Aorta (tissue), 5 donors: ENCODE measurements around the gene NINJ1. TPM values are rescaled to one million over a fixed set of nuclear protein-coding genes. Genes with fewer than 3 reads are reported as not detected.
A peak's percentile ranks its signal among the peaks of the same experiment; 100 is the strongest.

Source experiments
- ATAC-seq: fragments of 200-7000 bp; cut with Tn5 transposase; one replicate; pipeline ENCODE4 v1.9.1; 2022; ENCODE audit warnings: moderate library complexity; ENCODE audit not compliant: low FRiP score
- DNase-seq, 2 donors: peaks; one replicate each; pipeline ENCODE4 v3.0.0-alpha.2; 2020
- H3K27ac ChIP-seq, 2 donors: one replicate each; pipeline ENCODE4 v1.5.1; 2013; ENCODE audit warnings: low read length in 2 of 2, mild to moderate bottlenecking in 2 of 2, moderate library complexity in 2 of 2, control low read depth in 1 of 2, inconsistent platforms in 1 of 2, low read depth in 1 of 2
- H3K27me3 ChIP-seq, 2 donors: one replicate each; pipeline ENCODE4 v1.6.1; 2013; ENCODE audit warnings: control low read depth in 1 of 2, low read length in 1 of 2, mild to moderate bottlenecking in 1 of 2, moderate library complexity in 1 of 2; ENCODE audit not compliant: insufficient read depth in 2 of 2, control insufficient read depth in 1 of 2
- H3K36me3 ChIP-seq, 2 donors: one replicate each; pipeline ENCODE4 v1.6.1; 2013; ENCODE audit warnings: control low read depth in 1 of 2, low read length in 1 of 2, mild to moderate bottlenecking in 1 of 2; ENCODE audit not compliant: insufficient read depth in 2 of 2, control insufficient read depth in 1 of 2
- H3K4me1 ChIP-seq, 2 donors: one replicate each; pipeline ENCODE4 v1.6.1; 2013; ENCODE audit warnings: low read length in 2 of 2, control low read depth in 1 of 2, mild to moderate bottlenecking in 1 of 2, moderate library complexity in 1 of 2; ENCODE audit not compliant: insufficient read depth in 2 of 2, control insufficient read depth in 1 of 2
- H3K4me3 ChIP-seq, 2 donors: one replicate each; pipeline ENCODE4 v1.5.1; 2013; ENCODE audit warnings: low read length in 2 of 2, control low read depth in 1 of 2, mild to moderate bottlenecking in 1 of 2
- H3K9me3 ChIP-seq: one replicate; pipeline ENCODE4 v1.6.1; 2013; ENCODE audit warnings: mild to moderate bottlenecking, low read length; ENCODE audit not compliant: control insufficient read depth
- WGBS, 2 donors: extraction: QIAGEN DNeasy Blood & Tissue Kit; methylation state at CpG; one replicate each; pipeline ENCODE4 v1.1.7; 2013; 5-methylcytosine and 5-hydroxymethylcytosine counted together
- intact Hi-C, 2 donors: fragments of 100-400 bp; cut with DNase I; formaldehyde crosslinking; loops; one replicate each; pipeline versions ENCODE4 v1.14.2 to v1.15.0; 2022
- polyA plus RNA-seq, 2 donors: library from polyadenylated mRNA; stranded (reverse); fragments of 200-250 nt; gene quantifications; one replicate each; pipeline ENCODE4 v1.2.3, GENCODE V29; 2013
- total RNA-seq, 2 donors: library from RNA; stranded (reverse); fragmentation: NEBNext Ultra II Directional; extraction: Animal tissue kit (Norgen Biotek cat#: 25700); gene quantifications; one replicate each; pipeline ENCODE4 v1.2.1, GENCODE V29; 2021
- donor health status: healthy with polysubstance abuse.
- donor health status: Bipolar disorder and iron deficiency.
- donor health status: DM: no; HTN: no; CAD: no.
- donor health status: DM: no; HTN: no; CAD: no.
- donor health status: DM: yes; HTN: yes; CAD: no.

The NINJ1 gene
- total and polyA plus RNA-seq, 4 donors: 46.7 to 113 (median 73.5) TPM

DNA sequence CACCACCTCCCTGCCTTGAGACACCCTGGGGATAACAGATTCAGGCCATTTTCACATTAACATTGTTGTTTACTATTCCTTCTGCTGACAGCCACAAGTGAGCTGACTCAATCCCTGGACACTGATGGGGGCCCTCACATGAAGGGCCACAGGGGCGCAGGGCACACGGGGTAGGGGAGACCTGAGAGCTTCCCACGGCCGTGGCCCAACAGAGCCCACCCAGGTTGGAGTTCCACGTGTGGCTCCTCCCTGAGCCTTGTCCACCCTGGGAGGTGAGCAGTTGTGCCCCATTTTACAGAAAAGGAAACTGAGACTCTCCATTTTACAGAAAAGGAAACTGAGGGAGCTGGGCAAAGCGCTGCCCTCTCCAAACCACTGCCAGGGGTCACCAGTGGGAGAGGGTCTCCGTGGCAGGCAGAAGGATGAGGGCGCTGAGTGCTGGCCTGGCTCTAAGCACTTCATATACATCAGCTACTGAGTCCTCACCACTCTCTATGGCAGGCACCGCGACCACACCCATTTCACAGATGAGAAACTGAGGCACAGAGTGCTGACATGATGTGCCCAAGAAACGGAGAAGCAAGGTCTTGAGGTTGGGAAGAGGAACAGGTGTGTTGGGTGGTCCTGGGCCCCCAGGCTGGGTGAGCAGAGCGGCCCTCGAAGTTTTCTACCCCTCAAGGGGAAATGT, 2.3 kb downstream of the NINJ1 start:
- ATAC-seq (no peak), DNase-seq (no peak)
- Histone ChIP-seq H3K27ac (no peak overlapping the region), H3K9me3 (no peaks in the 10 kb centered on the region), H3K4me3 (peak overlapping the region in 1 of 2 donors; percentile 64), H3K27me3 (no peaks in the 10 kb centered on the region), H3K36me3 (no peaks in the 10 kb centered on the region), H3K4me1 (no peaks in the 10 kb centered on the region)
- intact Hi-C loops: loop anchor here in 1 of 2 donors (5.0 to 10.0 kb wide), 3 partner anchors 34 to 443 kb away; partner anchors contain the start of genes CARD19, FAM120A, FAM120AOS and PHF2
- WGBS, 2 donors: 80 to 83% methylated on average over 13 of the region's 13 CpGs

- Histone ChIP-seq H3K4me3 (no peak overlapping the region), H3K4me1 (no peaks in the 10 kb centered on the region), H3K27me3 (no peaks in the 10 kb centered on the region), H3K36me3 (no peaks in the 10 kb centered on the region), H3K27ac (peak overlapping the region in 1 of 2 donors; percentile 5), H3K9me3 (no peaks in the 10 kb centered on the region)
- ATAC-seq: no peak
- DNase-seq: peak in 1 of 2 donors; percentile 90
- intact Hi-C loops: loop anchor here in 1 of 2 donors (5.0 to 10.0 kb wide), 3 partner anchors 34 to 444 kb away; partner anchors contain the start of genes CARD19, FAM120A, FAM120AOS and PHF2
- whole genome bisulfite sequencing, 2 donors: 34 to 36% methylated on average over 15 of the region's 15 CpGs
These were observed 3.1 kb downstream of the NINJ1 start for GRCh38 chr9:93130861-93131481.

GRCh38 chr9:93129691-93130500, 4.2 kb downstream of the NINJ1 start:
- intact Hi-C loops: loop anchor here in 1 of 2 donors (5.0 to 10.0 kb wide), 3 partner anchors 33 to 445 kb away; partner anchors contain the start of genes CARD19, FAM120A, FAM120AOS and PHF2
- Histone ChIP-seq H3K27ac (no peak overlapping the region), H3K4me1 (no peaks in the 10 kb centered on the region), H3K36me3 (no peaks in the 10 kb centered on the region), H3K9me3 (no peaks in the 10 kb centered on the region), H3K4me3 (no peak overlapping the region), H3K27me3 (no peaks in the 10 kb centered on the region)
- no peak for DNase-seq
- WGBS, 2 donors: 34 to 38% methylated on average over 11 of the region's 11 CpGs
- no peak for ATAC-seq

- peaks cover 0 to 3% of the 10 kb centered on the region in 2 donors for H3K36me3 ChIP-seq
- H3K27ac ChIP-seq: no peak overlapping the region
- intact Hi-C loops: no loop called here
- DNase-seq: peak; percentile 78 to 83
- no peaks in the 10 kb centered on the region for H3K4me1 ChIP-seq
- H3K4me3 ChIP-seq: no peak overlapping the region
- WGBS, 2 donors: 55 to 64% methylated on average over 8 of the region's 8 CpGs
- no peaks in the 10 kb centered on the region for H3K9me3 ChIP-seq
- H3K27me3 ChIP-seq: no peaks in the 10 kb centered on the region
- no peak for ATAC-seq
These were observed 4.8 kb downstream of the NINJ1 start for GRCh38 chr9:93129286-93129685.

DNA sequence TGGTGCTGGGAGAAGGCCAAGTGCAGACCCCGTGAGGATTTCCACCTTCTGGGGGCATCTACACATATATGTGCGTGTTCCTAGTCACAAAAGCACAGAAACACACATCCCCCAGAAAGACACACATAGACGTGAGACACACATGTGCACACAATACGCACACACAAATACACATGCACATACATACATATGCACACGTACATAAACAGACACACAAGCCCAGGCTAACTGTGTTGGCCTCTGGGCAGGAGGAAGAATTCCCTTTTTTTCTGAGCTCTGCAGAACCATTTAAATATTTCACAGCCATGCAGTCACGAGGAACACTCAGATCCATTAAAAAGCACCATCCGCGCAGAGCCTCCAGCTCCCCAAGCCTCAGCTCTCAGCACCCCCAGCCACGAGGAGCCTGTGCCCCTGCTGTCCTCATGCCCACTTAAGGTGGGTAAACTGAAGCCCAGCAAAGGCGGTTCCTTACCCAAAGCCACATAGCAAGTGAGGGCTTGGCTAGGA, 5.3 kb downstream of the NINJ1 start:
- intact Hi-C loops: no loop called here
- no peaks in the 10 kb centered on the region for H3K27me3 ChIP-seq
- no peaks in the 10 kb centered on the region for H3K9me3 ChIP-seq
- peaks cover 0 to 3% of the 10 kb centered on the region in 2 donors for H3K36me3 ChIP-seq
- peak in 1 of 2 donors; percentile 51 for DNase-seq
- H3K27ac ChIP-seq: no peak overlapping the region
- WGBS, 2 donors: 82 to 84% methylated on average over 10 of the region's 10 CpGs
- no peaks in the 10 kb centered on the region for H3K4me1 ChIP-seq
- H3K4me3 ChIP-seq: no peak overlapping the region
- ATAC-seq: no peak

DNA sequence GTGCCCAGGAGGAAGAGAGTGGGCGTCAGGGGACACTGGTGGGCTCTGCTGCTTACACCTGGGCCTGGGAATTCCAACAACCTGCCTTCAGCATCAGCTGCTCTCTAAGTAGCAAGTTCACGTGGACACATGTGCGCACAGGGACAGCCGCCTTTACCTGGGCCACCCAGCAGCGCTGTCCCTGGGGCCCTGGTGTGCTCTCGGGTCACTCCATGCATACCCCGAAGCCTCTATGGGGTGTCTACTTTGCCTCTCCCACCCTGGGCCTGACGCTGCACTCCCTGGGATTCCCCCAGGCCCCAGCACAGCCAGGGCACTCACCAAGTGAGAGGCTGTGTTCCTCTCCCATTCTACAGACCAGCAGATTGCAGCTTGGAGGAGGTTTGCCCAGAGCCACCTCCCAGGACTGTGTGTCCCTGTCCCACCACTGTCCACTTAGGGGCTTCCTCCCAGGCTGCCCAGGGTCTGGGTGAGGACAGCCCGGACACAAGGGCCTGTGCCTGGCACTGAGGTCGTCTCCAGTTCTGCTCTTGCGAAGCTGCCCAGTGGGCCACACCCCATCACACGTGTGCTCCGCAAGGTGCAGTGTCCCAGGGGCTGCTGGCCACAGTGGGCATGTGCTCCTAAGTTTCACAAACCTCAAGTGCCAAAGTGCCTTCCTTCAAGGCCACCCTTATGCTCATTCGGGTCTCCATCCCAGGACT, 5.9 kb downstream of the NINJ1 start:
- WGBS, 2 donors: 79 to 81% methylated on average over 14 of the region's 14 CpGs
- Histone ChIP-seq H3K36me3 (peaks cover 0 to 6% of the 10 kb centered on the region in 2 donors), H3K9me3 (no peaks in the 10 kb centered on the region), H3K27me3 (no peaks in the 10 kb centered on the region), H3K4me3 (no peak overlapping the region), H3K4me1 (no peaks in the 10 kb centered on the region), H3K27ac (no peak overlapping the region)
- DNase-seq (peak; percentile 34 to 72), ATAC-seq (no peak)
- intact Hi-C loops: no loop called here

DNA sequence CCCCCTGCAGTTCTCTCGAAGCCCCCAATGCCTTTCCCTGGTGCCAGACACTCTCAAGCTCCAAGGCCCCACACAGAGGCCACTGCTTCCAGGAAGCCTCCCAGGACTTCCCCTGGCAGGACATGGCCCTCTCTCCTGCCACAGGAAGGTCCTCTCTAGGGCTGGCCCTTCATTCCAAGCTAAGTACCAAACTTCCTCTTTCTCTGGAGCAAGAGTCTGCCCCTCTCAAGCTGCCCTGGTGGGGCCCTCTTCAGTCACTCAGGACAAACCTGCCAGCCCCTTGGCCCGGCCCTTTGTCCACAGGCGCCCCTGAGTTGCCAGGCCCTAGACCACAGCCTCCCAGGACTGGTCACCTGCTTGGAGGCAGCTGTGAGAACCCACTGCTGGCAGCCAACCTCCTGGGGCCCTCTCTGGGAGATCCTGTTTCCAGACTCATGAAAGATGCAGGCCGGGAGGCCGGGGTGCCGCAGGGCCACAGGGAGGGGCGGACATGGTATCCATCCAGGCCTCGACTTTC, 6.6 kb downstream of the NINJ1 start:
- no peak overlapping the region for H3K4me3 ChIP-seq
- intact Hi-C loops: no loop called here
- no peaks in the 10 kb centered on the region for H3K27me3 ChIP-seq
- H3K9me3 ChIP-seq: no peaks in the 10 kb centered on the region
- 20 to 21% methylated on average over 8 of the region's 8 CpGs for WGBS, 2 donors
- peaks cover 0 to 7% of the 10 kb centered on the region in 2 donors for H3K36me3 ChIP-seq
- ATAC-seq (no peak), DNase-seq (peak; percentile 64 to 74)
- H3K4me1 ChIP-seq: no peaks in the 10 kb centered on the region
- peak overlapping the region; percentile 2 to 49 for H3K27ac ChIP-seq
